HTERT RPE-1 (cell line): ENCODE measurements around the gene TMEM221.
"Not testable (repeated sequence)": the region's sequence is repeated elsewhere in the genome, so short reads cannot be mapped to it uniquely, and the experiment has no call there.

Source experiments
- in situ Hi-C: fragments of 300-500 bp; cut with MboI; formaldehyde crosslinking; loops from 4 replicates; pipeline ENCODE4 v1.14.3; 2020; ENCODE audit warnings: low sequenced_read_pairs

Gene TMEM221

GRCh38 chr19:17475011-17475540 lies 26.6 kb upstream of the TMEM221 start:
- in situ Hi-C loops: not testable (repeated sequence)

DNA sequence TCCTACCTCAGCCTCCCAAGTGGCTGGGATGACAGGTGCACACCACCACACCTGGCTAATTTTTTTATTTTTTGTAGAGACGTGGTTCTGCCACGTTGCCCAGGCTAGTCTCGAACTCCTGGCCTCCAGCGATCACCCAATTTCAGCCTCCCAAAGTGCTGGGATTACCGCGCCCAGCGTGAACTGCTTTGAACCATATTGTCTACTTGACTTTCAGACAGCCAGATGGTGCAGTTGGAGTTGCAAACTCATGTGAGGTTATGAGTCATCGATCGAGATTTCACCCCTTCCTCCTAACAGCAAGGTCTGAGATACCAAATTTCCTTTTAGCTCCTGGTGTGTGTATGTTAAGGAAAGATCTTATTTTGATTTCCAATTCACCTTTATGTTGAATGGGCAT lies 24.6 kb upstream of the TMEM221 start:
- in situ Hi-C loops: no loop called here

DNA sequence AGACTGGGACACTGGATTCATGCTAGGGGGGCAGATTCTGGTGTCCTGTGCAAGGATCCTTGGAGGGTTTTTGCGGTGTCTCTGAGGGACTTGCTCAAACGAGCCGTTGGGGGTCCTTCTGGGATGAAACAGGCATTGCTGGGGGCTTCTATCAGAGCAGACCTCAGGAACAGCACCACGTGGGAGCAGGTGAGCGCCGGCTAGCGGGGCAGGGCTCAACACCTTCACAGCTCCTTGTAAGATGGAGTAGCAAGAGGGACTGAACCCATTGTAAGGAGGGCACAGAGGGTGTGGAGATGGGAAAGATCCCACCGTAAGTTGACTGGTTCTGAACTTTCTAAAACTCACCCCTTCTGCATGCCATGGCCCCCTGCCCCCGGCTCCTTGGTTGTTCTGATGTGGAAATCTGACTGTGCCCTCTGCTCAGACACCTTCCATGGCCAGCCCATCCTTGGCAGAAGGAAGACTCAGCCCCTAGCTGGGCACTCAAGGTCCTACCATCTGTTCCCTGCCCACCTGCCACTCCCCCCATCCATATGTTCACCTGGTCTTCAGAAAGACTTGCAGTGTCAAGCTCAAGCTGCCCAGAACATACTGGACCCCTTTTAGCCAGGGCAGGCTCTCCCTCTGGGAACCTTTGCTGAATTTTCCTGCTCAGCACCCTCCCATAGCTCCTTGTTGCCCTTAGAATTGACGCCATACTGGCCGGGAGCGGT lies 23.1 kb upstream of the TMEM221 start:
- in situ Hi-C loops: no loop called here

GRCh38 chr19:17470068-17470841 lies 21.8 kb upstream of the TMEM221 start, which contains the start of gene SLC27A1:
Gene SLC27A1, plus strand, starts transcription at chr19:17470524. Its CDS starts 17 bp downstream, at chr19:17470541.
- in situ Hi-C loops: no loop called here

DNA sequence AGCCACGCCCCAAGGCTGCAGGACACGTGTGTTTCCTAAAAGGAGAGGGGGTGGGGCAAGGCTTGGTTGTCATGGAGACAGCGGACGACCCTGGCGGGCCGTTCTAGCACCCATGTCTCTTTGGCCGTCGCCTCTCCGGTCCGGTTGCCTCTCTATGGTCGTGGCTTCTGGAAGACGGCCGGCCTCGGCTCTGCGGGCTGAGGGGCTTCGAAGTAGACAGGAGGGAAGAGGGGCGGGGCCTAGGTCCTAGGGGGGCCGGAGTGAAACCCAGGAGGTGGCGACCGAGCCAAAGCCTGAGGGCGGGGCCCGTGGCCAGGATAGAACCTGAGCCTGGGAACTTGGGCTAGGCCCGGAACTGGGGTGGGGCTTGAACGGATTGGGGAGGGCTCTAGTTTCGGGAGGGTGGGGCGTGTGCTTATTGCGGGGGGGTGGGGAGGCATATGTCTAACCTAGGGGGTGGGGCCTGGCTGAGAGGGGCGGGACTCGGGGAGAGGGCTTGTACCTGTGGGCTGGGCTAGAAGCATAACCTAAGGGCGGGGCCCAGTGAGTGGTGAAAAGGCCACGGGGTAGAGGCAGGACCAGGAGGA lies 21.1 kb upstream of the TMEM221 start:
- in situ Hi-C loops: no loop called here

- in situ Hi-C loops: no loop called here
Measured at GRCh38 chr19:17469092-17469480, 20.6 kb upstream of the TMEM221 start.

GRCh38 chr19:17468302-17469091 lies 20.0 kb upstream of the TMEM221 start:
- in situ Hi-C loops: no loop called here

GRCh38 chr19:17467471-17468301 lies 19.2 kb upstream of the TMEM221 start:
- in situ Hi-C loops: no loop called here

GRCh38 chr19:17466487-17466850 lies 18.0 kb upstream of the TMEM221 start:
- in situ Hi-C loops: no loop called here

DNA sequence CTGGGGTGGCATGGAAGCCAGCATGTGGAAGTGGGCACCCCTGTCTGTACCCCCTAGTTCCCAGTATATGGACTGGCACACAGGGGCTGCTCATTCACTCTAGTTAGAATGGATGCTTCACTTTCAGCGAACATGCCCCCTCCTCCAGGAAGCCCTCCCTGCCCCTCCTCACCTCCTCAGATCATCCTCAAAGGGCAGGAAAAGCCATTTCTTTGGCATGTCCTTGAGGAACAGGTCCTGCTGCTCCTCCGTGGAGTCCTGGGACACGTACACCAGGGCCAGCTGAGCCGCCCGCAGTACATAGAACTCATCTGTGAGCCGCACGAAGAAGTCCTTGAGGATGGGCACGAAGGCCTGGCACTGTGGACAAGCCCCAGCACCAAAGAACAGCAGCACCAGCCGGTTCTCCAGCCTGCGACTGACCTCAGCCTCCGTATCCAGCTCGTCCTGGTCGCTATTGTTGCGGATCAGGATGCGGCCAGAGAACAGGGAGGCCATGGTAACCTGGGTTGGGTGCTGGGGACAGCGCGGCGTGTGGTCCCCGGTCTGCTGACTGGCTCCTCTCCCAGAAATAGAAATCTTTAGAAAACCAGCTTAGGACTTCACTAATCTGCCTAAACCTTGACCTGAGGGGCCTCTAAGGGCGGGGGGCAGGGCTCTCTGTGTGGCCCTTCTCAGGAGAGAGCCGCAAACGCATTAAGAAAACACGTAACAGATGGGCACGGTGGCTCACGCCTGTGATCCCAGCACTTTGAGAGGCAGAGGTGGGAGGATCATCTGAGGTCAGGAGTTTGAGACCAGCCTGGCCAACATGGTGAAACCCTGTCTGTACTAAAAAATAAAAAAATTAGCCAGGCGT lies 12.1 kb upstream of the TMEM221 start, which contains the start of gene NXNL1:
TSS of gene NXNL1 (minus strand) at position 555 of the 859 bp plus-strand sequence. CDS start at position 498, 57 bp downstream.
- in situ Hi-C loops: no loop called here

GRCh38 chr19:17458970-17459369 lies 10.5 kb upstream of the TMEM221 start:
- in situ Hi-C loops: no loop called here

- in situ Hi-C loops: no loop called here
Measured at GRCh38 chr19:17457616-17458015, 9.1 kb upstream of the TMEM221 start.

DNA sequence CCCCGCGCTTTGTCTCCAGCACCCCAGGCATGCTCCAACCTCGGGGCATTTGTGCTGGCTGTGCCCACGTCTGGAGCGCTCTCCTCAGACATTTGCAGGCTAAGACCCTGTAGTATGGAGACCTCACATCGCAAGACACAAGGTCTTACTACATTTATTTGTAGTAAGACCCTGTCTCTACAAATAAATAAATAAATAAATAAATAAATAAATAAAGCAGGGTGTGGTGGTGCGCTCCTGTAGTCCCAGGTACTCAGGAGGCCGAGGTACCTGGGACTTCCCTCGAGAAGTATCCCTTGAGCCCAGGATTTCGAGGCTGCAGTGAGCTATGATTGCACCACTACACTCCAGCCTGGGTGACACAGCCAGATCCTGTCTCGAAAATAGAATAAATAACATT lies 7.7 kb upstream of the TMEM221 start:
- in situ Hi-C loops: no loop called here

DNA sequence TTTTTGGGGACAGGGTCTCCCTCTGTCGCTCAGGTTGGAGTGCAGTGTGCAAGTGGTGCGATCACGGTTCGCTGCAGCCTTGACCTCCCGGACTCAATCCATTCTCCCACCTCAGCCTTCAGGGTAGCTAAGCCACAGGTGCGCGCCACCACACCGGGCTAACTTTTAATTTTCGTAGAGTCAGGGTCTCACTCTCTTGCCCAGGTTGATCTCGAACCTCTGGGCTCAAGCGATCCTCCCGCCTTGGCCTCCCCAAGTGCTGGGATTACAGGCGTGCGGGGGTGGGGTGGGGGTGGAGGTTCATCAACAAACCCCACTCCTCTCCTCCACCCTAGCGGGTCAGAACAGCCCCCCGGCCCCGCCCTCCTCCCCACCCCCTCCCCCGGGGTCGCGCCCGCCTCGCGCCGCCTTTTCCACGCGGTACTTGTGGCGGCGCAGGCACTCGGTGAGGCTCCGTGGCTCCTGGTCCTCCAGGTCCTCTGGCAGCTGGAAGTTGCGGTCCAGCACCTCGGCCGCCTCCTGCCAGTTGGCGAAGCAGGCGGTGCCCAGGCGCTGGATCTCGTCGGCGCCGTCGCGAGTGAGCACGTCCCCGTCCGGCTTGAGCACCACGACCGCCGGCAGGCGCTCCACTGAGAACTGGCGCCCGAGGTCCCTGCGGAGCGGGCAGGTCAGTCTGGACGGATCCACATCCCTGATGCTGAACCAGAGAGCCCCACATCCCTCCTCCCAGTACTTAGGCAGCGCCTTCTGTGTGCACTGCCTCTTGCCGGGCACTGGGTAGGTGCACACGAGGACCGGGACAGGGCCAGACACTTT lies 7.0 kb upstream of the TMEM221 start:
- in situ Hi-C loops: no loop called here

GRCh38 chr19:17454576-17455071 lies 6.2 kb upstream of the TMEM221 start:
- in situ Hi-C loops: no loop called here

DNA sequence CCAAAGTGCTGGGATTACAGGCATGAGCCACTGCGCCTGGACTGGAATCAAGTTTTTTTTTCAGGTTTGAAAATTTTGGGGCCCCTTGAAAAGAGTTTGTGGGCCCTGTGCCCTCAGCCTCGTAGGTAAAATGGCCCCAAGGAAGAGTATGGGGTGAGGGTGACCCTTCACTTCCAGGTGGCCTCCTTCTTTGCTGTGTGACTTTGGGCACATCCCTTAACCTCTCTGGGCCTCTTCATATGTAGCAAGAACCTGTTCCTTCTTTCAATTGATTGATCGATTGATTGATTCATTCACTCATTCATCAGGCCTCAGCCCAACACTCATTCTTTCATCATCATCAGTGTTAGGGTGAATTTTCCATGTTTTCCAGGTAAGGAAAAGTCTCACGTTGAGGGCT lies 3.4 kb upstream of the TMEM221 start:
- in situ Hi-C loops: no loop called here

DNA sequence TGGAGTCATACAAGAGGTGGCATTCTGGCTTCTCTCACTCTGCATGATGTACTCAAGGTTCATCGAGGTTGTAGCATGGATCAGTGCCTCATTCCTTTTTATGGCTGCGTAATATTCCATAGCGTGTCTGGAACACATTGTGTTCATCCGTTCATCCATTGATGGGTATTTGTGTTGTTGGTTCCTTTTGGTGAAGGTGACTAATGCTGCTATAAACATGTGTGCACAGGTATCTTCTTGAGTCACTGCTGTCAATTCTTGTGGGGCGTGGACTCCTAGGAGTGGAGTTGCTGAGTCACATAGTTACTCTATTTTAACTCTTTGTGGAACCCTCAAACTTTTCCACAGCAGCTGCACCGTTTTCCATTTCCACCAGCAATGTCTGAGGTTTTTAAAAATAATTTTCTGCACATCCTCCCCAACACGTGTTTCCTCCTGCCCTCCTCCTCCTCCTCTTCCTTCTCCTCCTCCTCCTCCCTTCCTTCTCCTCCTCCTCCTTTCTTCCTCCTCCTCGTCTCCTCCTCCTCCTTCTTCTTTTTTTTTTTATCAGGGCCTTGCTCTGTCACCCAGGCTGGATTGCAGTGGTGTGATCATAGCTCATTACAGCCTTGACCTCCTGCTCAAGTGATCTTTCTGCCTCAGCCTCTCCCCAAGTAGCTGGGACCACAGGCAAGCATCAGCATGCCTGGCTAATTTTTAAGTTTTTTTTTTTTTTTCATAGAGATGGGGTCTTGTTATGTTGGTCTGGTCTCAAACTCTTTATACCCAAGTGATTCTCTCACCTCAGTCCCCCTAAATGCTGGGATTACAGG lies 2.0 kb upstream of the TMEM221 start:
- in situ Hi-C loops: no loop called here
